ENCODE results near the gene MAL.

DNA sequence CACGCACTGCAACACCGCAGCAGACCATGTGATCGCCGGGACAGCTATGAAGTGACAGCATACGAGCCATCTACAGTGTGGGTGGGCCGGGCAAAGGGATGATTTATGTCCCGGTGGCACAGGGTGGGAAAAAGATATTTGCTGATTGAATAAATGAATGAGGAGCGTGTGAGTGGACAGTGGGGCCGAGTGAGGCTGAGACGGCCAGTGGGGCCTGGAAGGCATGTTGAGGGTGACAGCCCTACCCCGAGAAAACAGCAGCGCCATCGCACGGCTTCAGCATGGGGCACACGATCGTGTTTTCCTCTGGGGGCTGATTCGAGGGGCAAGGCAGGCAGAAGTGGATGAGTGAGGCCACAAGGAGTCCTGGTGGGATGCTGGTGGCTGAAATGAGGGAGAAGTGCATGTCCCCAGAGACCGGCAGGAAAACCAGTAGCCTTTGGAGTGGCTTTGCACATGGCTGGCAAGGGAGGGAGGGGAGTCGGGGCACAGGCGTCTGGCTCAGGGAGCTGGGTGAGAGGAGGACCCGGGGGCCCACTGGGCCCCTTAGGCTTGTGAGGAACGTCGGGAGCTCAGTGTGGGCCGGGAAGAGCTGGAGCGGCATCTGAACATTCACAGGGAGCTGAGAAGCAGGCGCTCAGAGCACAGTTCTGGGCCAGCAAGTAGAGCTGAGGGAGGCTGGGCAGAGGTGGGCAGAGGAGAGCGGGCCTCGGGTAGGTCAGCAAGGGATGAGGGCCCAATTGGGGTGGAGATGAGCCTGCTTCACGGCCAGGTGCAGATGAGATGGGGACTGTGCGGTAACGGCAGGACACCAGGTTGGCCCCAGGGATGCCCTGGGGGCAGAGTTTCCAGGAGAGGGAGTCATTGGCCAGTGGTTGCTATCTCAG, 32.1 kb upstream of the MAL start:
- TF ChIP-seq, protein P1, sequence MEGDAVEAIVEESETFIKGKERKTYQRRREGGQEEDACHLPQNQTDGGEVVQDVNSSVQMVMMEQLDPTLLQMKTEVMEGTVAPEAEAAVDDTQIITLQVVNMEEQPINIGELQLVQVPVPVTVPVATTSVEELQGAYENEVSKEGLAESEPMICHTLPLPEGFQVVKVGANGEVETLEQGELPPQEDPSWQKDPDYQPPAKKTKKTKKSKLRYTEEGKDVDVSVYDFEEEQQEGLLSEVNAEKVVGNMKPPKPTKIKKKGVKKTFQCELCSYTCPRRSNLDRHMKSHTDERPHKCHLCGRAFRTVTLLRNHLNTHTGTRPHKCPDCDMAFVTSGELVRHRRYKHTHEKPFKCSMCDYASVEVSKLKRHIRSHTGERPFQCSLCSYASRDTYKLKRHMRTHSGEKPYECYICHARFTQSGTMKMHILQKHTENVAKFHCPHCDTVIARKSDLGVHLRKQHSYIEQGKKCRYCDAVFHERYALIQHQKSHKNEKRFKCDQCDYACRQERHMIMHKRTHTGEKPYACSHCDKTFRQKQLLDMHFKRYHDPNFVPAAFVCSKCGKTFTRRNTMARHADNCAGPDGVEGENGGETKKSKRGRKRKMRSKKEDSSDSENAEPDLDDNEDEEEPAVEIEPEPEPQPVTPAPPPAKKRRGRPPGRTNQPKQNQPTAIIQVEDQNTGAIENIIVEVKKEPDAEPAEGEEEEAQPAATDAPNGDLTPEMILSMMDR (conservative IDR thresholded peaks at IDR 0.05; ENCODE audit: low read depth, low read length) = no peak
- TF ChIP-seq POLR2A (IDR thresholded peaks at IDR 0.05; ENCODE audit: low read depth, low read length) (no peak), RCOR1 (IDR thresholded peaks at IDR 0.05; ENCODE audit: insufficient replicate concordance, low read length) (no peak), USF2 (IDR thresholded peaks at IDR 0.05; ENCODE audit: low read depth, low read length) (no peak), FOS (IDR thresholded peaks at IDR 0.05; ENCODE audit: low read depth, low read length) (no peak), BHLHE40 (IDR thresholded peaks at IDR 0.05; ENCODE audit: low read depth, low read length) (no peak)

Data from IMR-90 (cell line).